GM19467 (cell line): ENCODE data around the gene CD82.
"Not testable (repeated sequence)": the region's sequence is repeated elsewhere in the genome, so short reads cannot be mapped to it uniquely, and the experiment has no call there.

ENCODE experiments used
- ATAC-seq: cut with Tn5 transposase; IDR thresholded peaks from one replicate; pipeline ENCODE4 v1.9.1; 2021; ENCODE audit warnings: mild to moderate bottlenecking, moderate library complexity; ENCODE audit not compliant: unreplicated experiment

CD82 gene

GRCh38 chr11:44628730-44629700, 63.6 kb downstream of the CD82 start:
- no peak for ATAC-seq

- ATAC-seq: no peak
Measured at GRCh38 chr11:44629732-44630345, 64.4 kb downstream of the CD82 start.

GRCh38 chr11:44630511-44631210, 65.2 kb downstream of the CD82 start:
- no peak for ATAC-seq

- ATAC-seq: no peak
Measured at GRCh38 chr11:44631831-44632230, 66.4 kb downstream of the CD82 start.

GRCh38 chr11:44632466-44633123, 67.1 kb downstream of the CD82 start:
- no peak for ATAC-seq

- no peak for ATAC-seq
Measured at GRCh38 chr11:44633641-44634040, 68.2 kb downstream of the CD82 start.

- ATAC-seq: no peak
Measured at GRCh38 chr11:44634401-44635281, 69.2 kb downstream of the CD82 start.

GRCh38 chr11:44637487-44637886, 72.0 kb downstream of the CD82 start:
- ATAC-seq: no peak

- no peak for ATAC-seq
Measured at GRCh38 chr11:44638032-44638431, 72.6 kb downstream of the CD82 start.

GRCh38 chr11:44643217-44643616, 77.8 kb downstream of the CD82 start:
- no peak for ATAC-seq

GRCh38 chr11:44645827-44646226, 80.4 kb downstream of the CD82 start:
- no peak for ATAC-seq

GRCh38 chr11:44647255-44647955, 81.9 kb downstream of the CD82 start:
- ATAC-seq: not testable (repeated sequence)

GRCh38 chr11:44648109-44648508, 82.6 kb downstream of the CD82 start:
- no peak for ATAC-seq

- ATAC-seq: no peak
Measured at GRCh38 chr11:44651535-44652155, 86.2 kb downstream of the CD82 start.

GRCh38 chr11:44652901-44653644, 87.6 kb downstream of the CD82 start:
- ATAC-seq: no peak

- ATAC-seq: no peak
Measured at GRCh38 chr11:44654057-44654456, 88.6 kb downstream of the CD82 start.

- no peak for ATAC-seq
Measured at GRCh38 chr11:44654596-44654995, 89.1 kb downstream of the CD82 start.

- ATAC-seq: no peak
Measured at GRCh38 chr11:44657836-44658505, 92.5 kb downstream of the CD82 start.
